ENCODE results near the gene MLXIP. TPM values are rescaled to one million over a fixed set of nuclear protein-coding genes. Genes with fewer than 3 reads are reported as not detected.

MLXIP gene
- total RNA-seq, 1 donor from 2014 or later, result 48.7 TPM

- no peaks in the 10 kb centered on the region for H3K4me1 Mint-ChIP-seq (ENCODE audit: low read depth)
- DNase-seq (ENCODE audit: low spot score, unreplicated experiment), result no peak
- H3K36me3 Mint-ChIP-seq (ENCODE audit: insufficient read depth), result no peaks in the 10 kb centered on the region
- H3K9me3 Mint-ChIP-seq (ENCODE audit: low read depth), result no peaks in the 10 kb centered on the region
- TF ChIP-seq CTCF (IDR thresholded peaks at IDR 0.05; ENCODE audit: unreplicated experiment), result no peak
- no peak overlapping the region for H3K27ac Mint-ChIP-seq
- peak overlapping the region; percentile 74 for H3K4me3 Mint-ChIP-seq (ENCODE audit: low read depth)
- peaks cover 8% of the 10 kb centered on the region for H3K27me3 Mint-ChIP-seq
Observed at GRCh38 chr12:122183588-122183940, 105.0 kb downstream of the MLXIP start.

GRCh38 chr12:122184517-122184916 is 106.0 kb downstream of the MLXIP start:
- no peaks in the 10 kb centered on the region for H3K9me3 Mint-ChIP-seq (ENCODE audit: low read depth)
- H3K36me3 Mint-ChIP-seq (ENCODE audit: insufficient read depth), result no peaks in the 10 kb centered on the region
- TF ChIP-seq CTCF (IDR thresholded peaks at IDR 0.05; ENCODE audit: unreplicated experiment), result no peak
- H3K4me1 Mint-ChIP-seq (ENCODE audit: low read depth), result no peaks in the 10 kb centered on the region
- DNase-seq (ENCODE audit: low spot score, unreplicated experiment), result no peak
- peak overlapping the region; percentile 74 for H3K4me3 Mint-ChIP-seq (ENCODE audit: low read depth)
- no peak overlapping the region for H3K27ac Mint-ChIP-seq
- H3K27me3 Mint-ChIP-seq, result peaks cover 8% of the 10 kb centered on the region

DNA sequence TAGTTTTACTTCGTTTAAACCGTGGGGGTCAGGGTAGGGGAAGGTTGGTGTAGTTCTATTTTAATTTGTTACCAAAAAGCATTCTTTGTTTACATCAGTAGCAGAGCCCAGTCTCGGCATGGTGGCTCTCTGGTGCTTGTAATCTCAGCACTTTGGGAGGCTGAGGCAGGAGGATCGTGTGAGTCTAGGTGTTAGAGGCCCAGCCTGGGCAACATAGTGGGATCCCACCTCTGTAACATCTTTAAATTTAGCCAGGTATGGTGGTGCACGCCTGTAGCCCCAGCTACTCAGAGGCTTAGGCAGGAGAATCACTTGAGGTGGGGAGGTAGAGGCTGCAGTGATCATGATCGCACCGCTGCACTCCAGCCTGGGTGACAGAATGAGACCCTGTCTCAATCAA is 106.5 kb downstream of the MLXIP start:
- no peaks in the 10 kb centered on the region for H3K9me3 Mint-ChIP-seq (ENCODE audit: low read depth)
- no peak for DNase-seq (ENCODE audit: low spot score, unreplicated experiment)
- H3K4me1 Mint-ChIP-seq (ENCODE audit: low read depth), result no peaks in the 10 kb centered on the region
- no peaks in the 10 kb centered on the region for H3K36me3 Mint-ChIP-seq (ENCODE audit: insufficient read depth)
- peaks cover 6% of the 10 kb centered on the region for H3K27me3 Mint-ChIP-seq
- TF ChIP-seq CTCF (IDR thresholded peaks at IDR 0.05; ENCODE audit: unreplicated experiment), result no peak
- H3K4me3 Mint-ChIP-seq (ENCODE audit: low read depth), result no peak overlapping the region
- no peak overlapping the region for H3K27ac Mint-ChIP-seq

GRCh38 chr12:122185494-122186082 is 107.0 kb downstream of the MLXIP start:
- Mint-ChIP-seq H3K4me3 (ENCODE audit: low read depth) (no peak overlapping the region), H3K4me1 (ENCODE audit: low read depth) (no peaks in the 10 kb centered on the region), H3K9me3 (ENCODE audit: low read depth) (no peaks in the 10 kb centered on the region), H3K36me3 (ENCODE audit: insufficient read depth) (no peaks in the 10 kb centered on the region), H3K27me3 (peaks cover 6% of the 10 kb centered on the region), H3K27ac (no peak overlapping the region)
- TF ChIP-seq CTCF (IDR thresholded peaks at IDR 0.05; ENCODE audit: unreplicated experiment), result no peak
- DNase-seq (ENCODE audit: low spot score, unreplicated experiment), result no peak

- no peak for TF ChIP-seq CTCF (IDR thresholded peaks at IDR 0.05; ENCODE audit: unreplicated experiment)
- peaks cover 7% of the 10 kb centered on the region for H3K27me3 Mint-ChIP-seq
- no peaks in the 10 kb centered on the region for H3K9me3 Mint-ChIP-seq (ENCODE audit: low read depth)
- H3K4me3 Mint-ChIP-seq (ENCODE audit: low read depth), result no peak overlapping the region
- DNase-seq (ENCODE audit: low spot score, unreplicated experiment), result no peak
- no peak overlapping the region for H3K27ac Mint-ChIP-seq
- no peaks in the 10 kb centered on the region for H3K36me3 Mint-ChIP-seq (ENCODE audit: insufficient read depth)
- H3K4me1 Mint-ChIP-seq (ENCODE audit: low read depth), result no peaks in the 10 kb centered on the region
Observed at GRCh38 chr12:122187466-122187865, 108.9 kb downstream of the MLXIP start.
